CD4-positive, alpha-beta T cell treated with Interferon alpha-2 for 1 hour (primary cell): ENCODE data around the gene ELOVL5.
"Not testable (repeated sequence)": the region's sequence is repeated elsewhere in the genome, so short reads cannot be mapped to it uniquely, and the experiment has no call there.

Experiments used
- DNase-seq, 2 donors: peaks; one replicate each; pipeline ENCODE4 v3.0.0-alpha.2; 2020 to 2022

The ELOVL5 gene

GRCh38 chr6:53358440-53359094 lies 9.8 kb upstream of the ELOVL5 start:
- peak in 1 of 2 donors; percentile 47 for DNase-seq

- no peak for DNase-seq
These were observed 9.0 kb upstream of the ELOVL5 start for GRCh38 chr6:53357576-53358360.

GRCh38 chr6:53353624-53354023 lies 4.9 kb upstream of the ELOVL5 start:
- DNase-seq = no peak

GRCh38 chr6:53352360-53352759 lies 3.6 kb upstream of the ELOVL5 start:
- no peak for DNase-seq

- no peak for DNase-seq
These were observed 501 bp upstream of the ELOVL5 start for GRCh38 chr6:53349209-53349693.

GRCh38 chr6:53347921-53348370 lies 804 bp downstream of the ELOVL5 start:
- peak; percentile 27 to 60 for DNase-seq

- DNase-seq = peak in 1 of 2 donors; percentile 56
These were observed 1.4 kb downstream of the ELOVL5 start for GRCh38 chr6:53347250-53347920.

GRCh38 chr6:53346049-53346448 lies 2.7 kb downstream of the ELOVL5 start:
- not testable (repeated sequence) for DNase-seq

GRCh38 chr6:53344969-53345368 lies 3.8 kb downstream of the ELOVL5 start:
- peak in 1 of 2 donors; percentile 45 for DNase-seq

- DNase-seq = peak in 1 of 2 donors; percentile 4
These were observed 5.7 kb downstream of the ELOVL5 start for GRCh38 chr6:53343092-53343491.

GRCh38 chr6:53342217-53342616 lies 6.5 kb downstream of the ELOVL5 start:
- DNase-seq = no peak

- no peak for DNase-seq
These were observed 8.2 kb downstream of the ELOVL5 start for GRCh38 chr6:53340536-53340935.

GRCh38 chr6:53339424-53339823 lies 9.3 kb downstream of the ELOVL5 start:
- peak in 1 of 2 donors; percentile 12 for DNase-seq

GRCh38 chr6:53338304-53338703 lies 10.4 kb downstream of the ELOVL5 start:
- no peak for DNase-seq

- DNase-seq = no peak
These were observed 12.7 kb downstream of the ELOVL5 start for GRCh38 chr6:53336070-53336469.

- DNase-seq = peak; percentile 88 to 92
These were observed 13.3 kb downstream of the ELOVL5 start for GRCh38 chr6:53335224-53335994.

- no peak for DNase-seq
These were observed 15.0 kb downstream of the ELOVL5 start for GRCh38 chr6:53333439-53334408.

- no peak for DNase-seq
These were observed 17.1 kb downstream of the ELOVL5 start for GRCh38 chr6:53331678-53332077.

GRCh38 chr6:53330137-53330536 lies 18.6 kb downstream of the ELOVL5 start:
- no peak for DNase-seq

GRCh38 chr6:53328375-53328774 lies 20.4 kb downstream of the ELOVL5 start:
- DNase-seq = no peak

- no peak for DNase-seq
These were observed 21.7 kb downstream of the ELOVL5 start for GRCh38 chr6:53327017-53327395.
